A673 (cell line): ENCODE data around the gene NKD2.

ENCODE experiments used
- CTCF ChIP-seq: fragments of 300-800, 200-600 bp; sonication (generic); conservative IDR thresholded peaks from 2 replicates; pipeline ENCODE4 v1.5.1; 2017; ENCODE audit warnings: low read depth, mild to moderate bottlenecking, antibody characterized with exemption, low read length, moderate library complexity, mixed read lengths
- EZH2 ChIP-seq: fragments of 200-600 bp; sonication (generic); IDR thresholded peaks from 2 replicates; pipeline ENCODE4 v1.6.1; 2017; ENCODE audit warnings: borderline replicate concordance, low read depth, mild to moderate bottlenecking, mixed read lengths, antibody characterized with exemption, low read length; ENCODE audit not compliant: poor library complexity, severe bottlenecking

DNA sequence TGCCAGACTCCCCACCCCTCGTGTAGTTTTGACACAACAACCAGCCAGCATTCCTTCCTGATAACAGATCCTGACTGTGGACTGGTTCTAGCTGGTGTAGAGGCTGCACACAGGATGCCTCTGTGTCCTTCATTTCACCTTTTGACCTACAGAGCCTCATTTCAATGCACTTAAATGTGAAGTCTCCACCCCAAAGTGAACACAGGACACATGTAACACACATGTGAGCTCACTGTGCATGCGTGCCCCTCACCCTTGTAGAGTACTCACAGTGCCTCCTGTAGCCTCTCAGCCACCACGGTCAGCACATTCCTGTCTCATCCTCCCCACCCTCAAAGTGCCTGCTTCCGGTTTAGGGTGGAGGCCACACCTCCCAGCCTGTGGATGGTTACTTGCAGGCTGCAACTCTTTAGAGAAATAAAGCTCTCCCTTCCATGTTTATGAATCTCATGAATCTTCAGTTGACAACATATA, 11.6 kb upstream of the NKD2 start:
- TF ChIP-seq CTCF = no peak
- TF ChIP-seq EZH2 = no peak
